ENCODE data around the gene FGF6. TPM values are rescaled to one million over a fixed set of nuclear protein-coding genes. Genes with fewer than 3 reads are reported as not detected.
"Not testable (repeated sequence)": the region's sequence is repeated elsewhere in the genome, so short reads cannot be mapped to it uniquely, and the experiment has no call there.

FGF6 gene
- total RNA-seq, 1 donor from 2014 or later, result not detected

DNA sequence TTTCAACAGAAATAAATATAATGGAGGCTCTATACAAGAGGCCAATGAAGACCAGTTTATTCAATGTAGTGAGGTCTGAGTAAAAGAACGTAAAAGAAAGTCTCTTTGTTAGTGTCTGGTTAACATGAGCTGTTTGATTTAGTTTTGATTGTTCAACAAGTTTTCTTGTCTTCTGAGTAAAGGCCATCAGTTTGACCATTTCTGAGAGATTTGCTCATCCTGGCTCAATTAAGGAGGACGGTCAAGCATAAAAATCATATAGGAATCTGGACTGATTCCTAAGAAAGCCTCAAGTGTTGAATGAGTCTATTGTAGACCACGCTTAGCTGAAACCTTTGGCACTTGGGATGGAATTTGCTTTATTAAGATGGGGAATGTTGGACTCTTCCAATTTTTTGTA, 33.6 kb downstream of the FGF6 start:
- H3K9me3 ChIP-seq (ENCODE audit: insufficient read depth, low read depth, low read length), result no peaks in the 10 kb centered on the region
- no peaks in the 10 kb centered on the region for H4K20me1 ChIP-seq (ENCODE audit: insufficient read depth, low read length)
- no peak overlapping the region for H3K4me3 Mint-ChIP-seq (ENCODE audit: unreplicated experiment)
- peaks cover 6% of the 10 kb centered on the region for H3K27me3 ChIP-seq (ENCODE audit: insufficient read depth, low read length)
- H2AFZ ChIP-seq (ENCODE audit: low read depth, low read length), result no peak overlapping the region
- peaks cover 18% of the 10 kb centered on the region for H3K27me3 Mint-ChIP-seq (ENCODE audit: low read depth, unreplicated experiment)
- H3K4me1 ChIP-seq (ENCODE audit: insufficient read depth, low read length), result no peaks in the 10 kb centered on the region
- H3K9me3 Mint-ChIP-seq (ENCODE audit: unreplicated experiment), result no peaks in the 10 kb centered on the region
- H3K79me2 ChIP-seq (ENCODE audit: insufficient read depth, low read length), result no peaks in the 10 kb centered on the region
- H3K4me3 ChIP-seq (ENCODE audit: insufficient read depth, low read depth, low read length), result no peak overlapping the region
- H3K27ac Mint-ChIP-seq (ENCODE audit: unreplicated experiment), result no peak overlapping the region
- H3K36me3 Mint-ChIP-seq (ENCODE audit: low read depth, unreplicated experiment), result peaks cover 2% of the 10 kb centered on the region
- TF ChIP-seq EZH2 (IDR thresholded peaks at IDR 0.05; ENCODE audit: insufficient read depth, low read length), result no peak
- TF ChIP-seq, protein P1, sequence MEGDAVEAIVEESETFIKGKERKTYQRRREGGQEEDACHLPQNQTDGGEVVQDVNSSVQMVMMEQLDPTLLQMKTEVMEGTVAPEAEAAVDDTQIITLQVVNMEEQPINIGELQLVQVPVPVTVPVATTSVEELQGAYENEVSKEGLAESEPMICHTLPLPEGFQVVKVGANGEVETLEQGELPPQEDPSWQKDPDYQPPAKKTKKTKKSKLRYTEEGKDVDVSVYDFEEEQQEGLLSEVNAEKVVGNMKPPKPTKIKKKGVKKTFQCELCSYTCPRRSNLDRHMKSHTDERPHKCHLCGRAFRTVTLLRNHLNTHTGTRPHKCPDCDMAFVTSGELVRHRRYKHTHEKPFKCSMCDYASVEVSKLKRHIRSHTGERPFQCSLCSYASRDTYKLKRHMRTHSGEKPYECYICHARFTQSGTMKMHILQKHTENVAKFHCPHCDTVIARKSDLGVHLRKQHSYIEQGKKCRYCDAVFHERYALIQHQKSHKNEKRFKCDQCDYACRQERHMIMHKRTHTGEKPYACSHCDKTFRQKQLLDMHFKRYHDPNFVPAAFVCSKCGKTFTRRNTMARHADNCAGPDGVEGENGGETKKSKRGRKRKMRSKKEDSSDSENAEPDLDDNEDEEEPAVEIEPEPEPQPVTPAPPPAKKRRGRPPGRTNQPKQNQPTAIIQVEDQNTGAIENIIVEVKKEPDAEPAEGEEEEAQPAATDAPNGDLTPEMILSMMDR (IDR thresholded peaks at IDR 0.05; ENCODE audit: insufficient read depth, low read depth, low read length), result no peak
- H3K4me1 Mint-ChIP-seq (ENCODE audit: low read depth, unreplicated experiment), result peaks cover 10% of the 10 kb centered on the region
- no peak overlapping the region for H3K4me2 ChIP-seq (ENCODE audit: low read length)
- no peak for FAIRE-seq
- no peaks in the 10 kb centered on the region for H3K36me3 ChIP-seq (ENCODE audit: insufficient read depth, low read length)
- DNase-seq (ENCODE audit: low read depth), result no peak
- no peak overlapping the region for H3K27ac ChIP-seq (ENCODE audit: low read depth, low read length)
- H3K9ac ChIP-seq (ENCODE audit: low read length), result no peak overlapping the region

DNA sequence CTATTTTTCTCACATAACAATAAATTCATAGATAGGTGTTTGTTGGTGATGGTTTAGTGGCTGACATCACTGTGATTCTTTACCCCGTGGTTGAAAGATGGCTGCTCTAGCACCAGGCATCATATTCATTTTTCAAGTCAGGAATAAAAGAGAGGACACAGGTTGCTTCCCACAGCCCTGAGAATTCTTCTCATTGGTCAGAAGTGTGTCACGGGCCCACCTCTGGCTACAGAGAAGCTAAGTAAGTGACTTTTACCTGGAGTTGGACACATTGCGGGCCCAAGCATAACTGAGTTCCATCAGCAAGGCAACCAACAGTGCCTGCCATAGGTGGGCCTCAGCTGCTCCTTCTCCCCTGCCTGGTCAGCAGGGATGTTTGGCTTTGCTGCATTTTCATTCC, 38.5 kb downstream of the FGF6 start:
- Histone ChIP-seq H2AFZ (ENCODE audit: low read depth, low read length) (no peak overlapping the region), H3K36me3 (ENCODE audit: insufficient read depth, low read length) (no peaks in the 10 kb centered on the region), H3K79me2 (ENCODE audit: insufficient read depth, low read length) (no peaks in the 10 kb centered on the region), H3K9me3 (ENCODE audit: insufficient read depth, low read depth, low read length) (no peaks in the 10 kb centered on the region), H3K9ac (ENCODE audit: low read length) (no peak overlapping the region), H3K4me2 (ENCODE audit: low read length) (no peak overlapping the region), H3K4me1 (ENCODE audit: insufficient read depth, low read length) (no peaks in the 10 kb centered on the region), H3K27me3 (ENCODE audit: insufficient read depth, low read length) (no peaks in the 10 kb centered on the region), H3K4me3 (ENCODE audit: insufficient read depth, low read depth, low read length) (no peak overlapping the region), H3K27ac (ENCODE audit: low read depth, low read length) (no peak overlapping the region), H4K20me1 (ENCODE audit: insufficient read depth, low read length) (no peaks in the 10 kb centered on the region)
- H3K27ac Mint-ChIP-seq (ENCODE audit: unreplicated experiment), result no peak overlapping the region
- H3K4me1 Mint-ChIP-seq (ENCODE audit: low read depth, unreplicated experiment), result no peaks in the 10 kb centered on the region
- H3K9me3 Mint-ChIP-seq (ENCODE audit: unreplicated experiment), result no peaks in the 10 kb centered on the region
- FAIRE-seq (no peak), DNase-seq (ENCODE audit: low read depth) (no peak)
- TF ChIP-seq, protein P1 (IDR thresholded peaks at IDR 0.05; ENCODE audit: insufficient read depth, low read depth, low read length), result no peak
- no peak for TF ChIP-seq EZH2 (IDR thresholded peaks at IDR 0.05; ENCODE audit: insufficient read depth, low read length)
- H3K36me3 Mint-ChIP-seq (ENCODE audit: low read depth, unreplicated experiment), result peaks cover 2% of the 10 kb centered on the region
- no peak overlapping the region for H3K4me3 Mint-ChIP-seq (ENCODE audit: unreplicated experiment)
- H3K27me3 Mint-ChIP-seq (ENCODE audit: low read depth, unreplicated experiment), result peaks cover 12% of the 10 kb centered on the region

DNA sequence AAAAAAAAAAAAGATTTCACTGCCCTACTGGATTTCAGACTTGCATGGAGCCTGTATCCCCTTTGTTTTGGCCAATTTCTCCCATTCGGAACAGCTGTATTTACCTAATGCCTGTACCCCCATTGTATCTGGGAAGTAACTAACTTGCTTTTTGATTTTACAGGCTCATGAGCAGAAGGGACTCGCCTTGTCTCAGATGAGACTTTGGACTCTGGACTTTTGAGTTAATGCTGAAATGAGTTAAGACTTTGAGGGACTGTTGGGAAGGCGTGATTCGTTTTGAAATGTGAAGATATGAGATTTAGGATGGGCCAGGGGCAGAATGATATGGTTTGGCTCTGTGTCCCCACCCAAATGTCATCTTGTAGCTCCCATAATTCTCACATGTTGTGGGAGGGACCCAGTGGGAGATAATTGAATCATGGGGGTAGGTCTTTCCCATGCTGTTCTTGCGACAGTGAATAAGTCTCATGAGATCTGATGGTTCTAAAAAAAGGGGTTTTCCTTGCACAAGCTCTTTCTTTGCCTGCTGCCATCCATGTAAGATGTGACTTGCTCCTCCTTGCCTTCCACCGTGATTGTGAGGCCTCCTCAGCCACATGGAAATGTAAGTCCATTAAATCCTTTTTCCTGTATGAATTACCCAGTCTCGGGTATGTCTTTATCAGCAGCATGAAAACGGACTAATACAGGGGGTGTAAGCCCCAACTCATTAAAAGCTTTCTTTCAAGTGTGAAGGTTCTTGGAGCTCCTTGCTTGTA, 40.6 kb downstream of the FGF6 start:
- H3K4me2 ChIP-seq (ENCODE audit: low read length); H3K27me3 Mint-ChIP-seq (ENCODE audit: low read depth, unreplicated experiment); H3K36me3 ChIP-seq (ENCODE audit: insufficient read depth, low read length); H3K27ac ChIP-seq (ENCODE audit: low read depth, low read length); H3K4me1 Mint-ChIP-seq (ENCODE audit: low read depth, unreplicated experiment); H3K4me3 Mint-ChIP-seq (ENCODE audit: unreplicated experiment); H3K4me3 ChIP-seq (ENCODE audit: insufficient read depth, low read depth, low read length); DNase-seq (ENCODE audit: low read depth); H3K4me1 ChIP-seq (ENCODE audit: insufficient read depth, low read length); H3K27ac Mint-ChIP-seq (ENCODE audit: unreplicated experiment); H3K36me3 Mint-ChIP-seq (ENCODE audit: low read depth, unreplicated experiment); FAIRE-seq; H4K20me1 ChIP-seq (ENCODE audit: insufficient read depth, low read length); H3K27me3 ChIP-seq (ENCODE audit: insufficient read depth, low read length); H3K9me3 ChIP-seq (ENCODE audit: insufficient read depth, low read depth, low read length); H3K79me2 ChIP-seq (ENCODE audit: insufficient read depth, low read length); H3K9ac ChIP-seq (ENCODE audit: low read length); H2AFZ ChIP-seq (ENCODE audit: low read depth, low read length); H3K9me3 Mint-ChIP-seq (ENCODE audit: unreplicated experiment): not testable (repeated sequence)
